ENCODE measurements around the gene ZNRF3.
"Not testable (repeated sequence)": the region's sequence is repeated elsewhere in the genome, so short reads cannot be mapped to it uniquely, and the experiment has no call there.

ZNRF3 gene

GRCh38 chr22:28986366-28986765 lies 103.0 kb downstream of the ZNRF3 start:
- DNase-seq = no peak

GRCh38 chr22:28988457-28988856 lies 105.1 kb downstream of the ZNRF3 start:
- DNase-seq = no peak

DNA sequence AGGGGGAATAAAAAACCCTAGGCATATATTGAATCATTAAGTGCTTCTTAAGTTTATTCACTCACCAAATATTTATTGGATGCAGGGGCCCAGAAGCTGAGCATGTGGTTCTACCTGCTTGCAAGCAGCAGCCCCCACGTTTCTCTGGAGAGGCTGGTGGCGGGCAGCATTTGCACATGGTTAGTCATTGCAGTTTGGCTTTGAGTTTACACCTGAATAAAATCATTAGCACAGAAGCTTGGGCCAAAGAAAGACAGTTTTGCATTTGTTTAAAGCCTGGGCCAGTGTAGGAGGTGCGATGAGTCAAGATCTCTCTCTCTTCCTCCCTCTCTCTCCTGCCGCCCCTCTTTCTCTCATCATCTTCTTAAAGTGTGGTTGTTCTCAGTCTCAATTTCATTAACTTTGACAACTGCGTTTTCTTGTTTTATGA lies 105.7 kb downstream of the ZNRF3 start:
- DNase-seq = no peak

GRCh38 chr22:28989484-28989883 lies 106.1 kb downstream of the ZNRF3 start:
- DNase-seq = no peak

DNA sequence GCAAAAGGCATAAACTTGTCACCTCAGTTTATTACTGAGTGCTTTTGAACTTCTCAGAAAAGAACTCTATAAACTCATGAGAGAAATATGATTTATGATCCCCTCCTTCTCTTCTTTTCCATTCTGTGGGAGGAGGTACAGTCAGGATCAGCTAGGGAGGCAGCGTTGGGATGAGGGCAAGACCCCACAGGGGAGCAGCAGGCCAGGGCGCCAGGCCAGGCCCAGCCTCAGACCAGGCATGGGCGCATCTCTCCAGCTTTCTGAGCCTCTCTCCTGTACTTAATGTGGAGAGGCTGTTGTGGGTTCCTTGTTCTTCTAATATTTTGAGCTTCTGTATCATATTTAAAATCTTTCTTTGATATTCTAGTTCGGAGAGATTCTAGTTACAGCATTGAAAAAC lies 106.5 kb downstream of the ZNRF3 start:
- no peak for DNase-seq

DNA sequence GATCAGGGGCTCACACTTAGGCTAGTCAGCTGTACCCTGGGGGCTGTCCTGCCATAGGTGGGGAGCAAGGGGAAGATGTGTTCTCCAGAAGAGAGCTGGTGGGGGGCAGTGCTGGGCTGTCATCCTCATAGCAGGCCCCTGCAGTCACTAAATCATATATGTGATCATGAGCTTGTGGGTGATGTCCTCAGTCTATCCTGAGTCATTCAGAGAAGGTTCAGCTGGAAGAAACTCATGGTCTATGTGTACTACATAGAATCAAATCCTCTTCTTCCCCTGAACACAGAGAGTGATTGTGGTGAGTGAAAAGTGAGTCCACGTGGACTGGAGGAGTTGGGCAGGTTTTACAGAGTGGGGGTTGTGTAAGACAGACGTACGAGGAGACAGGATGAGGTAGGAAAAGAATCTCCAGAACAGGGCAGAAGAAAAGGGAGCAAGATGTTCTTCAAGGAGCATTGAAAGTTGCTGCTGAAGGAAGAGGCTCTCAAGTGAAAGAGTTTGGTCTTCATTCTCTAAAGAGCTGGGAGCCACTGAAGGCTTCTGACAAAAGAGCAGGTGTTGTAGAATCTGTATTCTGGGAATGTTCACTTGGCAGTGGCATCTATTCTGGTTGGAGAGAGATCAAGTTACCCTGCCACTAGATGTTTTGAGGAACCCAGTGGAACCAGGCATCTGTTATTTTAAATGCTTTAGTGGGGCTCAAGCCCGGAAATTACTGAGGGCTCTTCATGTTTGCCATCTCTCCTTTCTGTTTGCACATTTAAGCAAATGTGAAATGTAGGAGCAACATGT lies 109.4 kb downstream of the ZNRF3 start:
- no peak for DNase-seq

DNA sequence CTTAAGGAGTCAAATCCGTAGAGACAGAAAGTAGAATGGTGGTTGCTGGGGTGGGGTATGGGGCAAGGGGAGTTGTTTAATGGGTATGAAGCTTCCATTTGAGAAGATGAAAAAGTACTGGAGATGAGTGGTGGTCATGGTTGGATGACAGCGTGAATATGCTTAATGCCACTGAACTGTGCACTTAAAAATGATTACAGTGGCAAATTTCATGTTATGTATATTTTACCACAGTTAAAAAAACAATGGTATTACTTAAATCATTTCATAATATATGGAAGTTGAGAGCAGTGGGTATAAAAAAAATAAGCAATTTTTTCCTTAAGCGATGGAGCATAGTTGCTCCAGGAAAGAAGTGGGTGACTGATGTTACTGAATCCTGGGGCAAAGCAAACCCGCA lies 111.2 kb downstream of the ZNRF3 start:
- no peak for DNase-seq

DNA sequence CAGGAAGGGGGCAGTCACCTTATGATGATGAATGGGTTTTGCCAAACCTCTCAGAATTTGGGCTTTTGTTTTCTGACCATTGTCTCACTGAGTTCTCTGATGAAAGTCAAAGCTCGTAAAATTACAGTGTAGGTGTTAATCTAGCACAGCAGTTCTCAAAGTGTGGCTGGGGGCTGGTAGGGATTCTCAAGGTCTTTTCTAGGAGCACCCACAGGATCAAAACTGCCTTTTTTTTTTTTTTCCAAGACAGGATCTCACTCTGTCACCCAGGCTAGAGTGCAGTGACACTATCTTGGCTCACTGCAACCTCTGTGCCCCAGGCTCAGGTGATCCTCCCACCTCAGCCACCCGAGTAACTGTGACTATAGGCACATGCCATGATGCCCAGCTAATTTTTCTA lies 112.2 kb downstream of the ZNRF3 start:
- no peak for DNase-seq

GRCh38 chr22:28997342-28997741 lies 114.0 kb downstream of the ZNRF3 start:
- no peak for DNase-seq

DNA sequence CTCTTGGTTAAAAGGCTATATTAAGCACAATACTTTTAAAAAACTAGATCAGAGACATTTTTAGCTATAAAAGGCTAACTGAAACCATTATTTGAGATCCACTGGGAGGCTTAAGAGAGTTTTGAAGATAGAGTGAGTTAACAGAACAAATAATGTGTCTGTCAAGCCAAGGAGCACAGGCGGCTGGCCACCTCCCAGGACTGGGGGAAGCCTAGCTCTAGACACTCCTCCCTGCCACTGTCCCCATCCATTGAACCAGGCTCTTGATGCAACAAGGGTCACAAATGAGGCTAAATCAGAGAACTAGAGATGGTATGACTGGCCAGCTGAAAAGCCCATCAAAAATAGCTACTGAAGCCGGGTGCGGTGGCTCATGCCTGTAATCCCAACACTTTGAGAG lies 115.3 kb downstream of the ZNRF3 start:
- no peak for DNase-seq

- DNase-seq = no peak
Observed at GRCh38 chr22:28999510-28999909, 116.1 kb downstream of the ZNRF3 start.

GRCh38 chr22:28999919-29000556 lies 116.7 kb downstream of the ZNRF3 start:
- DNase-seq = no peak

- no peak for DNase-seq
Observed at GRCh38 chr22:29000641-29001040, 117.3 kb downstream of the ZNRF3 start.

GRCh38 chr22:29002603-29003002 lies 119.2 kb downstream of the ZNRF3 start:
- DNase-seq = no peak

- DNase-seq = no peak
Observed at GRCh38 chr22:29003552-29003951, 120.2 kb downstream of the ZNRF3 start.

DNA sequence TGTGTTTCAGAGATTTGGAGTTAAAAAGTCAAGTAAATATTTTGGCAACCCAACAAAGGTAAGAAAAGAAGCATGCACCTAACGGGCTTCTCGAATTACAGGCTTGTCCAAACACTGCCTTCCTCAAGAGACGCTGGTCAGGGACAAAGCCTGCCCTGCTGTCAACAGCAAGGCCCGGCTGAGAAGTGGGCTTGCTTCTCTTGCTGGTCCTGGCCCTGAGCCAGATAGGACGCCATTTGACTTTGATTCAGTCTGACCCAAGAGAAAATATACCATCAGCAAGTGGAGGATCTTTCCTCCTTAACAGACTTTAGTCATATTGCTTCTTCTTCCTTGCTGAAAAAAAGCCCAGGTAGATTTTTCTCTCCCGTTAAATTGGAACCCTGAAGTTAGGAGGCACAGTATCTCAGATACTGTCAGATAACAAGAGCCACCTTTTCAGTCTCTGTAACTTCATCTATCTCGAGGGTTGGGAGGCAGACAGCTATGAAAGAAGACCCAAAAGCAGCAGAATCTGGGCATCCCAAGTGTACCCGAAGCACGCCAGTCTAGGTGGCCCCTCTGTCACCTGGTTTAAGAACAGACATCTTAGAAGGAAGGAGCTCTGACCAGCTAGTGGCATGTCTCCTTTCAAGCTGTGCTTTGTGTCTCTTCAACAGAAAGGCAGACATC lies 120.7 kb downstream of the ZNRF3 start:
- no peak for DNase-seq

DNA sequence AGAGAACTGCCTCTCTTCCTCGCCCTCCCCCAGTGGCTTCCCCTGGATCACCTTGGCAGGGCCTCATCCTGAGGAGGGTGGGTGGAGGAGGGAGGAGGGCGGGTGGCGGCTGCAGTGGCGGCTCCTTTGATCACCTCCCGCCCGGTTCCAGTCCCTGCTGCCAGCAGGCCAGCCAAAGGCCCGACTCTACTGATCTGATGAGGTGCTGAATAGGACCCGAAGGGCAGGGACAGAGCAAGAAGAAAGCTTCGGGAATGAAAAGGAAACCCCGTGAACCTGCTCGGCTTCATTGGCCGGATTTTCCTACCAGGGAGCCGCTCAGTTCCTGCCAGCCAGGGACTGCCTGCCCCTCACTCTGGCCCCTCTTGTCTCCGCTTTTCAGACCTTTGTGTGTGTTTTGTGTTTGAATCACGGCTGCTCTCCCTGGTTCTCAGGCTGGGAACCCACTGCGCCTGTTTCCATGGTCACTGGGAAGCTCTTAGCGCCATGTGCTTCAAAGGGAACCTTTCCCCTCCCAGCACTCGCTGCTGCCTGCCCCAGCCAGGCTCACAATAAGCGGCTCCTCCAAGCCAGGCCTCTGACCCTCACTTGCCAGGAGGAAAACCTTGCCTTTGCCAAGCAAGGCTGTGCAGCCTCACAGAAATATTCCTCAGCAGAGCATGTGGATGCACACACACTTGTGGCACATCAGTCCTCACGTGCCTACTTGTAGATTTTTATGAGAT lies 121.4 kb downstream of the ZNRF3 start:
- peak; percentile 14 for DNase-seq

GRCh38 chr22:29005754-29006153 lies 122.4 kb downstream of the ZNRF3 start:
- not testable (repeated sequence) for DNase-seq

DNA sequence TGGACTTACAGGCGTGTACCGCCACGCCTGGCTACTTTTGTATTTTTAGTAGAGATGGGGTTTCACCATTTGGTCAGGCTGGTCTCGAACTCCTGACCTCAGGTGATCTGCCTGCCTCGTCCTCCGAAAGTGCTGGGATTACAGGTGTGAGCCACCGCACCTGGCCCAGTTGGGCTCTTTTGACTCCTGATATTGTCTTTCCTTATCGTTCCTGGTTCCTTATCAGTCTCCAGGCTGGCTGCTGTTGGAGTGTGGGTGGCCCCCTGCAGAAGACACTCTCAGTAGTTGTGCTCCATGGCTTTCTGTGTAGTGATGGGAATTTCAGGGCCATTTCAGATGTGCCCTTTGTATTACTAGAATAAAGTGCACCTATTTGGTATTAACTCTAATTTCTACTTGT lies 123.0 kb downstream of the ZNRF3 start:
- no peak for DNase-seq

GRCh38 chr22:29009148-29009547 lies 125.8 kb downstream of the ZNRF3 start:
- DNase-seq = no peak

- DNase-seq = no peak
Observed at GRCh38 chr22:29011240-29012100, 128.1 kb downstream of the ZNRF3 start.

GRCh38 chr22:29012101-29012433 lies 128.7 kb downstream of the ZNRF3 start:
- DNase-seq = no peak

DNA sequence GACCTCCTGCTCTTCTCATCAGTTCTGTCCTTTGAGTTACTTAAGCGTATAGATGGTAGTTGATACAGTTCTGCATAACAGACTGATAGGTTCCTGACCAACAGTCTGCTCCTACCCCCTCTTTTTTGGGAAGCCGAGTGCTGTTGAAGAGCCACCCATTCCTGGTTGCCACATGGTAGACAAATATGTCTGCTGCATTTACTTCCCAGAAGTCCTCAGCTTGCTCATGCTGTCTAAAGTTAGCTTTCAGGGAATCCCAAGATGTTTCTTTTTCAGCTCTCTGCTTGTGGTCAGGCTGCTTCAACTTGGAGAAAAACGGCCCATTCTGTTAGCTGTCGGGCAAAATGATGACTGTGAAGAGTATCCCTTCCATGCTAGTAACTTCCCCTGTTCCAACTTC lies 129.6 kb downstream of the ZNRF3 start:
- no peak for DNase-seq
